Activated CD4-positive, alpha-beta memory T cell treated with anti-CD3 and anti-CD28 coated beads, Interleukin-2, amount 10 ng/mL, durations not matched to agents 7 days and 5 days (primary cell): ENCODE results near the gene PAOX. TPM values are rescaled to one million over a fixed set of nuclear protein-coding genes. Genes with fewer than 3 reads are reported as not detected.

Experiments
- CTCF ChIA-PET: fragments of 350-600 bp; sonication (Branson Sonifier 250); formaldehyde crosslinking; loops from one replicate; lab custom pipeline; 2021; ENCODE audit warnings: antibody characterized with exemption, inconsistent platforms; lab: Charles Lee
- POLR2A ChIA-PET: fragments of 350-600 bp; sonication (Branson Sonifier 250); formaldehyde crosslinking; loops from one replicate; lab custom pipeline; 2021; ENCODE audit warnings: antibody characterized with exemption; lab: Charles Lee
- DNase-seq: peaks from one replicate; pipeline ENCODE4 v3.0.0-alpha.2; 2020
- H3K27ac Mint-ChIP-seq: one replicate; pipeline ENCODE4 v1.8.0; 2021; ENCODE audit warnings: mild to moderate bottlenecking, mixed read lengths
- H3K27me3 Mint-ChIP-seq: one replicate; pipeline ENCODE4 v1.8.0; 2021; ENCODE audit warnings: mixed read lengths
- H3K36me3 Mint-ChIP-seq: one replicate; pipeline ENCODE4 v1.8.0; 2021; ENCODE audit warnings: low read depth, mixed read lengths
- H3K4me1 Mint-ChIP-seq: one replicate; pipeline ENCODE4 v1.8.0; 2021; ENCODE audit warnings: mixed read lengths
- H3K4me3 Mint-ChIP-seq: one replicate; pipeline ENCODE4 v1.8.0; 2021; ENCODE audit warnings: mild to moderate bottlenecking, mixed read lengths
- H3K9me3 Mint-ChIP-seq: one replicate; pipeline ENCODE4 v1.8.0; 2021; ENCODE audit warnings: mixed read lengths
- total RNA-seq, 2 experiments: library from RNA; stranded (reverse); gene quantifications; one replicate each; pipeline ENCODE4 v1.2.3, GENCODE V29; 2021

Gene PAOX
- total RNA-seq, 2 experiments from 2014 or later: 5.9 to 7.8 TPM

DNA sequence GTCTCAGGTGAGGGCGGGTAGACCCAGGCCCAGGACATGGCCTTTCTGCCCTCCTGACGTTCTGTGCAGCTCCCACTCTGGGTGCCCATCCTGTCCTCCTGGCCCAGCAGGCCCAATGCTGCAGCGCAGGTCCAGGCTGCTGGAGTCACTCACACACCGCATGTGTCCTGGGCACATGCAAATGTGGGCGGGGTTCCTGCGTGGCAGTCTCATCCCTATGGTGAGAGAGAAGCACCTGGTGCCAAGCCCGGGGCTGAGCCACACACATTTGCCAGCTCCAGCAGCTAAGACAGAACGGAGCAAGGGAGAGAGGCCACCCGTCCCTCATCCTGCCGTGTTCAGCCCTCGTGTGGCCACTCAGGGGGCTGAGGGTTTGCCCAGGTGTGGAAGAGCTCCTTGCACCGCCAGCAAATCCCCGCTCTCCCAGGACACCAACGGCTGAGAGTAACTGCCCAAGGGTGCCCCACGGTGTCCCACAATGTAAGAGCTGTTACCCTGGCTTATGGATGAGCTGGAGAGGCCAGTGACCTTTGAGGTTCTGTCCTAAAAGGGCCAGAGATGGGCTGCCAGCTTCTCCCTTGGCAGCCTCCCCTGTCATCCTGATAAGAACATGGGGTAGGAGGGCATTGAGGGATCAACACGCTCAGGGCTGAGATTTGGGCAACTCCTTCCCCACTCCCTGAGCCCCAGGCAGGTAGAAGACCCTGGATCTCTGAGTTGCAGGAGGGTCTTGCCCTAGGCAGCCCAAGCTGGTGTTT lies 25.7 kb upstream of the PAOX start:
- CTCF ChIA-PET: interaction anchor here (0.8 kb wide), 1 partner anchor 24 kb away, joined by 3 read pairs; no protein-coding TSS in a partner anchor
- no peak for DNase-seq
- Mint-ChIP-seq H3K9me3 (no peaks in the 10 kb centered on the region), H3K36me3 (no peaks in the 10 kb centered on the region), H3K27me3 (peaks cover 5% of the 10 kb centered on the region), H3K4me3 (no peak overlapping the region), H3K27ac (no peak overlapping the region), H3K4me1 (peaks cover 4% of the 10 kb centered on the region)
- POLR2A ChIA-PET: interaction anchor here (0.9 to 1.1 kb wide), 3 partner anchors 19 to 36 kb away, joined by 3 to 4 read pairs (median 4); partner anchors contain the start of gene ECHS1

DNA sequence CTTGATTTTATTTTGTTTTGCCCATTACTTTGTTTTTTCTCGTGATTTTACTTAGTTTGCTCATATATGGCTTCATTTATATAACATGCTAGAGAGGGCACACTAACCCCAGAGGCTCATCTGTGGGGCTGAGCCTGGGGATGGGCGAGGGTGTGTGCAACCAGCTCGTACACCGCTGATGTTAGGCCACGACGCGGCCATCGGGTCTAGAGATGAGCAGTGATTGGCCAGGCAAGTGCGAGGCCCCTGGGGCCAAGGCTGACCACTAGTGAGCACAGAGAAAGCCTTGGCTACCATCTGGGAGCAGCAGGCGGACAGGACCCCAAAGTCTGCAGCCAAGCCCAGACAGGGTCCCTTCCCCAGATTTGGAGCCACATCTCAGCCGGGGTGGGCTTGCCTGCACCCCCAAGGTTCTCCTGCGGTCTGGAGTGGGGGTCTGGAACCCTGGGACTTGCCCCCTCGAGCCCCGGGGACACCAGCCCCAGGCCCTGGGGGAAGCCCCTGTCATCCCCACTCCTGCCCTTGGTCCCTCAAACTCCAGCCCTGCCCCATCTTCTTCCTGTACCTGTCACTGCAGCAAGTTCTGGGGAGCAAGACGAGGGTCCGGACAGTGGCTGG lies 25.0 kb upstream of the PAOX start:
- POLR2A ChIA-PET: interaction anchor here (0.9 to 1.1 kb wide), 3 partner anchors 19 to 35 kb away, joined by 3 to 4 read pairs (median 4); partner anchors contain the start of gene ECHS1
- H3K4me3 Mint-ChIP-seq: no peak overlapping the region
- H3K36me3 Mint-ChIP-seq: no peaks in the 10 kb centered on the region
- H3K4me1 Mint-ChIP-seq: peaks cover 2% of the 10 kb centered on the region
- no peak for DNase-seq
- H3K9me3 Mint-ChIP-seq: no peaks in the 10 kb centered on the region
- no peak overlapping the region for H3K27ac Mint-ChIP-seq
- H3K27me3 Mint-ChIP-seq: peaks cover 2% of the 10 kb centered on the region
- CTCF ChIA-PET: interaction anchor here (0.8 kb wide), 1 partner anchor 25 kb away, joined by 3 read pairs; no protein-coding TSS in a partner anchor

DNA sequence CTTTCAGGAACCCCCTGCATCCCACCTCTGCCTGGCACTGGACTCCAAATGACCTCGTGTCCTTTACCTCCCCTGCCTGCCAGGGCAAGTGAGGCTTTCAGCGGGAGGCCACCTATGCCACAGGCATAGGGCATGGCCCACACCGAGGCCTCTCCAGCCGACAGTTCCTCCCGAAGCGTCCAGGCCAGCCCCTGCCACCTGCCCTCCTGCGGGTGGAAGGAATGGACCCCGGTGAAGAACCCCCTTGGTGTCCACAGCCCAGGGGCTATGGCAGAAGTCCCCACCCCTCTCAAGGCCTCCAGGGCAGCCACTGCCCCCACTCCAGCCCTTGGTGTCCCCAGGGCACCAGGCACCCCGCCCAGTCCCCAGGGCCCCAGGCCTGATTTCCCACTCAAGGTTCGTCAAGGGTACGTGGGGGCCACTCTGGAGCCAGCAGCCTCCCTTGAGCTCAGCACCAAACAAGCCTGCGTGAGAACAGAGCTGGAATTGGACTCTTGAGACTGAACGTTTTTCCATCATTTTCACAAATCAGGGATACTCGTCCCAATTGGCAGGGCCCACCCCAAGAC lies 24.3 kb upstream of the PAOX start:
- H3K36me3 Mint-ChIP-seq: no peaks in the 10 kb centered on the region
- DNase-seq: no peak
- ChIA-PET POLR2A (no interaction called here), CTCF (no interaction called here)
- no peaks in the 10 kb centered on the region for H3K4me1 Mint-ChIP-seq
- H3K27ac Mint-ChIP-seq: no peak overlapping the region
- H3K27me3 Mint-ChIP-seq: no peaks in the 10 kb centered on the region
- no peaks in the 10 kb centered on the region for H3K9me3 Mint-ChIP-seq
- H3K4me3 Mint-ChIP-seq: no peak overlapping the region

DNA sequence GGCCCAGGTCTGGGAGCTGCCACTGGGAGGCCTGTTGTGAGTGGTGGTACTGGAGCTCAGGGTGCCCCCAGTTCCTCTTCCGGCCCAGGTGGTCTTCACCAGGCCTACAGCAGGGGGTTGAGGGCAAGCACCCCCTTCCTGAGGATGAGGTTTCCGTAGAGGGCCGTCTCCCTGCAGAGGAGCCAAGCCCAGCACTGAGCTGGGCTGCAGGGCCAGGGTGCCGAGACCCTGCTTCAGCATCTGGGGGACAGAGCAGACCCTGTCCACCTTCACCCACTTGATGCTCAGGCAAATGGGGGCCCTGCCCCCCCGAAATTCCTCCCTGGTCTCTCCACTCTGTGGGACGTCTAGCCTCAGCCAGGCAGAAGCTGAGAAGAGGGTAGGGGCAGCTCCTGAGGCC lies 23.8 kb upstream of the PAOX start:
- Mint-ChIP-seq H3K27me3 (no peaks in the 10 kb centered on the region), H3K4me3 (no peak overlapping the region), H3K27ac (no peak overlapping the region), H3K4me1 (no peaks in the 10 kb centered on the region), H3K36me3 (no peaks in the 10 kb centered on the region), H3K9me3 (no peaks in the 10 kb centered on the region)
- no peak for DNase-seq
- ChIA-PET POLR2A (interaction anchor here (0.9 kb wide), 1 partner anchor 87 kb away, joined by 3 read pairs; no protein-coding TSS in a partner anchor), CTCF (no interaction called here)

DNA sequence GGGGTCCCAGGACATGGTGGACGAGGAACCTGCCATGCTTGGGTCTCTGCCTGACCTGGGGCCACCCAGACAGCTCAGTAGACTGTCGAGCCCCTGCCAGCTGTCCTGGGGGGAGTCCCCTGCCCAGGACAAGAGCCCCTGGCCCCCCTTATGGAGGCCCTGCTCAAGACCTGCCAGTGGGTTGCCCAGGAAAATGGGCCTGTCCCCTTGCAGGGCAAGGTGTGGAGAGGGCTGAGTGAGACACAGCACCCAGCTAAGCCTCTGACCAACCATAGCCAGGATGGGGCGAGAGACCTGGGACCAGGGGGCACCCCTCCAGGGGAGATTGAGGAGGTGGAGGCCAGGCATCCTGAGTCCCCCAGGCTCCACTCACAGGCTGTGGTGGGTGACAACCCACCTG lies 23.1 kb upstream of the PAOX start:
- no peaks in the 10 kb centered on the region for H3K36me3 Mint-ChIP-seq
- H3K4me1 Mint-ChIP-seq: no peaks in the 10 kb centered on the region
- H3K27me3 Mint-ChIP-seq: no peaks in the 10 kb centered on the region
- no peak for DNase-seq
- CTCF ChIA-PET: no interaction called here
- POLR2A ChIA-PET: interaction anchor here (0.9 to 3.6 kb wide), 2 partner anchors 17 to 86 kb away, joined by 3 to 12 read pairs; partner anchors contain the start of gene ECHS1
- no peaks in the 10 kb centered on the region for H3K9me3 Mint-ChIP-seq
- peak overlapping the region; percentile 51 for H3K4me3 Mint-ChIP-seq
- no peak overlapping the region for H3K27ac Mint-ChIP-seq

DNA sequence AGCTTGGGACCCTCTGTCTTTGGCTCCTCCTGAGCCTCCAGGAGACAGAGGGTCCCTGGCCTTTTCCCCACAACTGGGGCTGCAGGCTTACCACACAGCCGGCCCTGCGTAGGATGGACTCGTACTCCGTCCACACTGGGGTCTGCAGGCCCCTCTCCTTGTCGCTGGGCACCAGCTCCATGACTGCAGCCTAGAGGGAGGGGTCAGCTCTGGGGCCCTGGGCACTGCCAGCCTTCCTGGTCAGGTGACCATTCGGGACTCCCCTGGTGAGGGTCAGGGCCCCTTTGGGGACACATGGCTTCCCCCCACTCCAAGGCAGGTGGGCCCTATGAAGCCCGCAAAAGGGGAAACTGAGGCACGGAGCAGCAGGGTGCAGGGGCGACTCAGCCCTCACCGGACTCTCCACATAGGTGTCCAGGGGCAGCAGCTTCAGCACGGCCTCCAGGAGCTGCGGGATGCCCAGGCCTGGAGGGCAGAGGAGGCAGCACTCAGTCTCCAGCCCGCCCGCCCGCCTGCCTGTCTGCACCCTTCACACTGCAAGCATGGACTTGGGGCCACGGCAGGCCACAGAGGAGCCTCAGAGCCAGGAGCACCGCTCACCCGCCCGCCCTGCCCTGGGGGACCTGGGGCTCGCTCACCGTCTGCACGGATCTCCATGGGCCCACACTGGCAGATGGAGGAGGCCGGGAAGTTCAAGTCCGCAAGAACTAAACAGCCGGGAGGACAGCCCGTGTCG lies 22.3 kb upstream of the PAOX start:
- DNase-seq: no peak
- Mint-ChIP-seq H3K9me3 (no peaks in the 10 kb centered on the region), H3K27ac (no peak overlapping the region), H3K36me3 (no peaks in the 10 kb centered on the region), H3K27me3 (no peaks in the 10 kb centered on the region), H3K4me1 (no peaks in the 10 kb centered on the region), H3K4me3 (peak overlapping the region; percentile 69)
- ChIA-PET POLR2A (interaction anchor here (0.8 to 3.6 kb wide), 5 partner anchors 17 to 45 kb away, joined by 3 to 12 read pairs (median 4); partner anchors contain the start of genes CALY, ECHS1 and PAOX), CTCF (no interaction called here)

DNA sequence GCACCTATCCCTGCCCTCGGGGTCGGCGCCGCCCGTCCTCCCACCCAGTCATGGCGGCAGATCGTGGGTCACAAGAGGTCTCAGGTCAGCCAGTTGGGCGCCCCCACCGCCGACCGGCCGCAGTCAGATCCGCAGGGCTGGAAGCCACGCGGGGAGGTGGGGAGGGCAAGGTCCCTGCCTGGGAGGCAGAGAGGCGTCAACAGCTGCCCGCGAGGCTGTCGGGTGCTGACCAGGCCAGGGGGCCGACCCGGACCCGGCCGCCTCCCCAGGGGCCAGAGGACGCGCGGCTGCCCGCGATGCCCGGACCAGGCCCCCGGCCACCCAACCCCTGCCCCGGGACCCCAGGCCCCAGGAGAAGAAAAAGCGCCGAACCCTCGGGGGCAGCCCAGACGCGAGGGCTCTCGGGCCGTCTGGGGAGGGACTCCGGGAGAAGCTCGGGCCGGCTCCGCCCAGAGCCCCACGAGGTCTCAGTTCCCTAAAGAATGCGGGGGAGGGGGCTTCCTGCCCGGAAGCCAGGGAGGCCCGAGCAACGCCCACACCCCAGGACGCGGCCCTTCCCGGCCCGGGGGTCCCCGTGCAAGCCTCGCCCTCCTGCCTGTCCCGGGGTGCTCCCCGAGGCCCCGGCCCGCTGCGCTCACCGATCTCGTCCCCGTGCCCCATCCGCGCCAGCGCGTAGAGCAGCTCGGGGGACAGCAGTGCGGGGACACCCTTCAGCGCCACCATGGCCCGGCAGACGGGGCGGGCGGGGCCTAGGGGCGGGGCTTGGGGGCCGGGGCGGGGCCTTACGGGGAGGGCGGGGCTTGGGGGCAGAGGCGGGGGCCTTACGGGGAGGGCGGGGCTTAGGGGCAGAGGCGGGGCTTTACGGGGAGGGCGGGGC lies 21.5 kb upstream of the PAOX start, which contains the start of gene FUOM:
Gene FUOM (minus strand): TSS at position 735 of the 877 bp plus-strand sequence. CDS start 12 bp downstream, at position 723.
- H3K4me3 Mint-ChIP-seq: peak within 1 kb of the TSS; percentile 69
- H3K4me1 Mint-ChIP-seq: no peaks in the 10 kb centered on the region
- DNase-seq: peak; percentile 71
- H3K9me3 Mint-ChIP-seq: no peaks in the 10 kb centered on the region
- ChIA-PET POLR2A (interaction anchor here (0.8 to 3.6 kb wide), 5 partner anchors 16 to 44 kb away, joined by 3 to 12 read pairs (median 4); partner anchors contain the start of genes CALY, ECHS1 and PAOX), CTCF (interaction anchor here (1.0 kb wide), 1 partner anchor 28 kb away, joined by 3 read pairs; no protein-coding TSS in a partner anchor)
- H3K27me3 Mint-ChIP-seq: no peaks in the 10 kb centered on the region
- H3K36me3 Mint-ChIP-seq: no peaks in the 10 kb centered on the region
- H3K27ac Mint-ChIP-seq: no peak within 1 kb of the TSS

DNA sequence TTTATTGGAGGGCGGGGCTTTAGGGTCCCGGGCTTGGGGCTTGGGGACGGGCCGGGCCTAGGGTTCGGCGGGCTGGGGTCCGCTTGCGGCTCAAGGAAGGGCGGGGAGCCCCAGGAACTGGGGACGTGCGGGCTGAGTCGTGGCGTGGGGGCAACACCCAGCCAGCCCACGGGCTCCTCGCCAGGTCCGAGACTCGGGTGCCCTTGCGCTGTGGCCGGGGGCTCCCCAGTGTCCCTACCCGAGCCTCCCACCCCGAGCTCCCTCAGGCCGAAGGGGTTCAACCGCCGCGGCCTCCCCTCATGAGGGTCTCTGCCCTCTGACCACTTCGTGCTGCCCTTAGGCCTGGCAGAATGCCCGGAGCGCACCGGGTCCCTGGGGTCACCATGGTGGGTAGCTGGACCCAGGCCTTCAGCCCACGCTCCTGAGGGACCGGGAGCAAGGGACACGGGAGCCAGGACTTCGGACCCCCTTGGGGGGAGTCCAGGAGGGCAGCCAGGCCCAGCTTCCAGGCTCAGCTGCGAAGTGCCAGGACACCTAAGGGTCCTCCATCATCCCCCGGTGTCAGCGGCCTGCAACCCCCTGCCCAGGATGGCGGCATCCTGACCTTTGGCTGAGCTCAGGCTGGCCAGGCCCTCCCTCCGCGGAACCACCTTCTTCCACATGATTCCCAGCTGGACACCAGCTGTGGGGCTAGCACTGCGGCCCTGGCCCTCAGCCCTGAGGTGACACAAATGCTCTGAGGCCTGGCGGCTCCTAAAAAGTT lies 20.7 kb upstream of the PAOX start:
- Mint-ChIP-seq H3K36me3 (no peaks in the 10 kb centered on the region), H3K4me1 (no peaks in the 10 kb centered on the region), H3K27me3 (no peaks in the 10 kb centered on the region), H3K9me3 (no peaks in the 10 kb centered on the region), H3K27ac (no peak overlapping the region), H3K4me3 (no peak overlapping the region)
- CTCF ChIA-PET: interaction anchor here (1.0 kb wide), 2 partner anchors 29 kb away, joined by 3 to 4 read pairs; no protein-coding TSS in a partner anchor
- POLR2A ChIA-PET: interaction anchor here (1.2 to 3.6 kb wide), 4 partner anchors 15 to 32 kb away, joined by 3 to 12 read pairs (median 6); partner anchors contain the start of genes ECHS1 and PAOX
- DNase-seq: no peak

DNA sequence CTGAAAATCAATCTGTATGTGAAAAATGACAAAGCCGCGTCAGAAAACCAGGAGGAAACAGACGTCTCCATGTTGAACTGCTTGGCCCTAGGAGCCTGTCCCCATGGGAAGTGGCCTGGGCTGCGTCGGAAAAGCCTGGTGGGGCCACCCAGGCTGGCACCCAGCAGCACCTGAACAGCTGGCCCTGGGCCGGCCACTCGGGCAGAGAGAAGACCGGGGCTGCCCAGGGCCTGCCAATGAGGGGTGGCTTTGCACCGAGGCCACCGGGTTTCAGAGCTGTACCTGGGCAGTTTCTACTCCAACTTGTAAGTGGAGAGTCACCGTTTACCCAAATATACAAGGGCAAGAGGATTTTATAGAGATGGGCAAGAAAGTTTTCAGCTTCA lies 20.1 kb upstream of the PAOX start:
- Mint-ChIP-seq H3K9me3 (no peaks in the 10 kb centered on the region), H3K36me3 (no peaks in the 10 kb centered on the region), H3K27me3 (no peaks in the 10 kb centered on the region), H3K27ac (no peak overlapping the region), H3K4me1 (no peaks in the 10 kb centered on the region), H3K4me3 (no peak overlapping the region)
- CTCF ChIA-PET: interaction anchor here (0.7 to 1.0 kb wide), 2 partner anchors 29 to 66 kb away, joined by 3 to 4 read pairs; no protein-coding TSS in a partner anchor
- POLR2A ChIA-PET: interaction anchor here (1.2 to 3.6 kb wide), 2 partner anchors 14 to 31 kb away, joined by 3 to 12 read pairs; partner anchors contain the start of gene ECHS1
- DNase-seq: no peak

DNA sequence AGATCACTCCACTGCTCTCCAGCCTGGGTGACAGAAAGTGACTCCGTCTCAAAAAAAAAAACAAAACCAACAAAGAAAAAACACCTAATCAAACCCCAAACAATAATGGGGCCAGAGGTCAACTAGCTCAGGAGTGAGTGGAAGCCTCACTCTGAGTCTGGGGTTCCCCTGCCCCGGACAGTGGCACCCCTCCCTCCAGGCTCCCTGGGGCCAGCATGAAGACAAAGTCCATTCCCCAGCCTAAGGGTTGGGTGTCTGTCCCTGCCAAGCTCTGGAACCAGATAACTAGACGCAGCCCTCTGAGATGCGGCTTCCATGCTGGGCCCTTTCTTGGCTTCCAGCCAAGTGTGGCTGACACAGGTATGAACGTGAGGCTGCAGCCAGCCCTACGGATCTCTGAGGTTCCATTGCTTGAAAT lies 19.5 kb upstream of the PAOX start:
- no peak overlapping the region for H3K27ac Mint-ChIP-seq
- no peaks in the 10 kb centered on the region for H3K27me3 Mint-ChIP-seq
- CTCF ChIA-PET: interaction anchor here (0.7 to 1.0 kb wide), 2 partner anchors 30 to 66 kb away, joined by 3 to 4 read pairs; no protein-coding TSS in a partner anchor
- DNase-seq: no peak
- H3K36me3 Mint-ChIP-seq: no peaks in the 10 kb centered on the region
- no peaks in the 10 kb centered on the region for H3K9me3 Mint-ChIP-seq
- POLR2A ChIA-PET: interaction anchor here (1.2 kb wide), 1 partner anchor 31 kb away, joined by 3 read pairs; no protein-coding TSS in a partner anchor
- no peak overlapping the region for H3K4me3 Mint-ChIP-seq
- H3K4me1 Mint-ChIP-seq: no peaks in the 10 kb centered on the region
